Liver (tissue), 10 donors: ENCODE data around the gene SORD. TPM values are rescaled to one million over a fixed set of nuclear protein-coding genes. Genes with fewer than 3 reads are reported as not detected.

Experiments used
- DNase-seq: peaks from one replicate; pipeline ENCODE4 v3.0.0-alpha.2; 2017; ENCODE audit warnings: low spot score
- H3K27ac ChIP-seq, 2 donors: one replicate each; pipeline ENCODE4 v1.7.0; 2013; ENCODE audit warnings: inconsistent platforms in 2 of 2, low read length in 2 of 2, control low read depth in 1 of 2, low read depth in 1 of 2, mild to moderate bottlenecking in 1 of 2
- H3K27me3 ChIP-seq, 4 donors: one replicate each; pipeline versions ENCODE4 v1.6.1 to v1.7.0; 2013; ENCODE audit warnings: low read length in 3 of 4, inconsistent platforms in 1 of 4, mild to moderate bottlenecking in 1 of 4, moderate library complexity in 1 of 4; ENCODE audit not compliant: control insufficient read depth in 4 of 4, insufficient read depth in 4 of 4
- H3K36me3 ChIP-seq, 4 donors: one replicate each; pipeline versions ENCODE4 v1.6.1 to v1.7.0; 2013; ENCODE audit warnings: low read length in 3 of 4, mild to moderate bottlenecking in 3 of 4, low read depth in 1 of 4, moderate library complexity in 1 of 4; ENCODE audit not compliant: control insufficient read depth in 4 of 4, insufficient read depth in 3 of 4
- H3K4me1 ChIP-seq, 4 donors: one replicate each; pipeline versions ENCODE4 v1.6.1 to v1.7.0; 2013; ENCODE audit warnings: low read length in 3 of 4, mild to moderate bottlenecking in 3 of 4, moderate library complexity in 1 of 4; ENCODE audit not compliant: control insufficient read depth in 4 of 4, insufficient read depth in 4 of 4
- H3K4me3 ChIP-seq, 3 donors: one replicate each; pipeline versions ENCODE4 v1.6.1 to v1.7.0; 2013; ENCODE audit warnings: low read length in 3 of 3, control low read depth in 1 of 3, low read depth in 1 of 3, mild to moderate bottlenecking in 1 of 3
- H3K9ac ChIP-seq, 2 donors: one replicate each; pipeline ENCODE4 v1.7.0; 2013; ENCODE audit warnings: low read length in 2 of 2, mild to moderate bottlenecking in 2 of 2, moderate library complexity in 2 of 2, control low read depth in 1 of 2, low read depth in 1 of 2
- H3K9me3 ChIP-seq, 4 donors: one replicate each; pipeline versions ENCODE4 v1.6.1 to v1.7.0; 2013; ENCODE audit warnings: low read length in 3 of 4; ENCODE audit not compliant: control insufficient read depth in 4 of 4
- EGR1 ChIP-seq, 2 donors: IDR thresholded peaks; 2 replicates each; pipeline ENCODE4 v1.6.1; 2016 to 2018; ENCODE audit warnings: antibody characterized with exemption in 2 of 2, low read depth in 2 of 2
- FOXA1 ChIP-seq: IDR thresholded peaks from 2 replicates; pipeline ENCODE4 v1.6.1; 2016; ENCODE audit warnings: antibody characterized with exemption
- GABPA ChIP-seq, 2 donors: IDR thresholded peaks in 1 of 2; conservative IDR thresholded peaks in 1 of 2; 2 replicates each; pipeline ENCODE4 v1.6.1; 2016; ENCODE audit warnings: antibody characterized with exemption in 2 of 2, mild to moderate bottlenecking in 1 of 2, moderate library complexity in 1 of 2
- HNF4A ChIP-seq, 2 donors: conservative IDR thresholded peaks; 2 replicates each; pipeline ENCODE4 v1.6.1; 2016; ENCODE audit warnings: antibody characterized with exemption in 2 of 2, mild to moderate bottlenecking in 2 of 2
- JUND ChIP-seq, 2 donors: IDR thresholded peaks; 2 replicates each; pipeline ENCODE4 v1.6.1; 2016; ENCODE audit warnings: antibody characterized with exemption in 2 of 2
- MAX ChIP-seq: IDR thresholded peaks from 2 replicates; pipeline ENCODE4 v1.6.1; 2016; ENCODE audit warnings: antibody characterized with exemption
- NR2F2 ChIP-seq: IDR thresholded peaks from 2 replicates; pipeline ENCODE4 v1.6.1; 2016; ENCODE audit warnings: antibody characterized with exemption
- RAD21 ChIP-seq, 2 donors: IDR thresholded peaks; 2 replicates each; pipeline ENCODE4 v1.6.1; 2016; ENCODE audit warnings: antibody characterized with exemption in 2 of 2, mild to moderate bottlenecking in 2 of 2
- REST ChIP-seq: IDR thresholded peaks from 2 replicates; pipeline ENCODE4 v1.6.1; 2016; ENCODE audit warnings: antibody characterized with exemption, mild to moderate bottlenecking
- RXRA ChIP-seq, 2 donors: IDR thresholded peaks; 2 replicates each; pipeline ENCODE4 v1.6.1; 2017 to 2018; ENCODE audit warnings: antibody characterized with exemption in 2 of 2, mild to moderate bottlenecking in 1 of 2
- YY1 ChIP-seq: IDR thresholded peaks from 2 replicates; pipeline ENCODE4 v1.6.1; 2016; ENCODE audit warnings: antibody characterized with exemption, mild to moderate bottlenecking
- WGBS: extraction: QIAGEN DNeasy Blood & Tissue Kit; methylation state at CpG from one replicate; pipeline ENCODE4 v1.1.7; 2013; 5-methylcytosine and 5-hydroxymethylcytosine counted together
- polyA plus RNA-seq, 2 donors: library from polyadenylated mRNA; stranded (reverse) in 1 of 2; unstranded in 1 of 2; fragments of 200-250 nt in 1 of 2; fragments of >200 nt in 1 of 2; fragmentation: Nextera tagmentation in 1 of 2; extraction: Ambion mirVana in 1 of 2; gene quantifications; one replicate each; pipeline versions ENCODE4 v1.2.1 to v1.2.3, GENCODE V29; 2013 to 2015
- small RNA-seq: library from RNA; depleted of rRNA; stranded (forward); fragments of <200 nt; gene quantifications from one replicate; pipeline ENCODE3, GENCODE V24; 2014
- total RNA-seq, 2 donors: library from RNA; depleted of rRNA; stranded (reverse); fragments of >200 nt; gene quantifications; one replicate each; pipeline ENCODE4 v1.2.3, GENCODE V29; 2014
- TF ChIP-seq, protein P1 (sequence below): IDR thresholded peaks from 2 replicates; pipeline ENCODE4 v1.6.1; 2016; ENCODE audit warnings: antibody characterized with exemption
- TF ChIP-seq, protein P2 (sequence below): IDR thresholded peaks from 2 replicates; pipeline ENCODE4 v1.6.1; 2016; ENCODE audit warnings: antibody characterized with exemption
- TF ChIP-seq, protein P3 (sequence below): fragments of 150-350 bp; IDR thresholded peaks from 2 replicates; pipeline ENCODE4 v1.5.1; 2017; ENCODE audit warnings: improper control_type of control experiment, low read depth, low read length; ENCODE audit not compliant: missing input control
- donor health status: healthy.
- donor health status: healthy.
- donor health status: healthy.
- donor health status: healthy.
- donor health status: healthy.

The SORD gene
- total and polyA plus RNA-seq, 4 donors, result 75.5 to 169 (median 167) TPM

GRCh38 chr15:45123397-45123796 lies 100.4 kb downstream of the SORD start:
- Histone ChIP-seq H3K4me1 (no peaks in the 10 kb centered on the region), H3K9ac (no peak overlapping the region), H3K9me3 (no peaks in the 10 kb centered on the region), H3K4me3 (no peak overlapping the region), H3K36me3 (no peaks in the 10 kb centered on the region), H3K27me3 (peaks cover 0 to 5% (median 0%) of the 10 kb centered on the region in 4 donors), H3K27ac (no peak overlapping the region)
- TF ChIP-seq REST, result no peak
- TF ChIP-seq MAX, result no peak
- TF ChIP-seq, protein P1, sequence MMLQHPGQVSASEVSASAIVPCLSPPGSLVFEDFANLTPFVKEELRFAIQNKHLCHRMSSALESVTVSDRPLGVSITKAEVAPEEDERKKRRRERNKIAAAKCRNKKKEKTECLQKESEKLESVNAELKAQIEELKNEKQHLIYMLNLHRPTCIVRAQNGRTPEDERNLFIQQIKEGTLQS, result no peak
- TF ChIP-seq HNF4A (conservative IDR thresholded peaks at IDR 0.05), result no peak
- no peak for TF ChIP-seq RXRA (IDR thresholded peaks at IDR 0.05)
- TF ChIP-seq EGR1 (IDR thresholded peaks at IDR 0.05; ENCODE audit: low read depth in 2 of 2), result no peak
- TF ChIP-seq JUND (IDR thresholded peaks at IDR 0.05), result no peak
- DNase-seq, result no peak

DNA sequence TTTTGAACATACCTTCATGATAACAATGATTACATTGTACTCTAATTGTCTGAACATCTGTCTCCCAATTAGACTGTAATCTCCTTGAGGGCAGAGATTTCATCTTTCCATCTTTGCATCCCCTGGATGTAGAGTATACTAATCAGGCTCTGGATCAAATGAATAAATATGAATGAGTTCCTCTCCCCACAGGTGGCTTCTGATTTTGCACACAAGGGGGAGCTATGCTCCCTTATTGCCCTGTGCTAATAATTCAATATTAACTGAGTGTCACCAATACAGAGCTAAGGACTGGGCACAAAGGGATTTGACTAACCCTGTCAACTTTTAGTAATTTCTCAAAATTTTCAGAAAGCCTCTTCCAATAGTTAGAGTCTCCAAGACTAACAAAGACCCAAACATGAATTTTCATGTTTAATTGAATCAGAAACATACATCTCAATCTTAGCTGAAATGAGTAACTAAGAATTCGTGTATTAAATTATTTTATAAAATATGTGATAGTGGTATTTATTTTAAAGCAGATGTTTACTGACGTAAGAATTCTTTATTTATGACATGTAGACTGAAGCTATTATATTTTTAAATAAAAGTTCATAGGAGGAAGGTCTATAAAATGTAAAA lies 103.7 kb downstream of the SORD start:
- no peak overlapping the region for H3K9ac ChIP-seq
- H3K4me3 ChIP-seq, result no peak overlapping the region
- no peaks in the 10 kb centered on the region for H3K36me3 ChIP-seq
- no peak overlapping the region for H3K27ac ChIP-seq
- 55% methylated on average over 2 of the region's 2 CpGs for WGBS
- DNase-seq, result no peak
- H3K4me1 ChIP-seq, result peaks cover 0 to 3% (median 0%) of the 10 kb centered on the region in 4 donors
- TF ChIP-seq YY1 (no peak), GABPA (IDR thresholded peaks at IDR 0.05 in 1 of 2, conservative IDR thresholded peaks at IDR 0.05 in 1 of 2) (no peak), RAD21 (IDR thresholded peaks at IDR 0.05) (peak; percentile 76 to 82), EGR1 (IDR thresholded peaks at IDR 0.05; ENCODE audit: low read depth in 2 of 2) (no peak), JUND (IDR thresholded peaks at IDR 0.05) (no peak), NR2F2 (no peak), FOXA1 (no peak)
- TF ChIP-seq, protein P2, sequence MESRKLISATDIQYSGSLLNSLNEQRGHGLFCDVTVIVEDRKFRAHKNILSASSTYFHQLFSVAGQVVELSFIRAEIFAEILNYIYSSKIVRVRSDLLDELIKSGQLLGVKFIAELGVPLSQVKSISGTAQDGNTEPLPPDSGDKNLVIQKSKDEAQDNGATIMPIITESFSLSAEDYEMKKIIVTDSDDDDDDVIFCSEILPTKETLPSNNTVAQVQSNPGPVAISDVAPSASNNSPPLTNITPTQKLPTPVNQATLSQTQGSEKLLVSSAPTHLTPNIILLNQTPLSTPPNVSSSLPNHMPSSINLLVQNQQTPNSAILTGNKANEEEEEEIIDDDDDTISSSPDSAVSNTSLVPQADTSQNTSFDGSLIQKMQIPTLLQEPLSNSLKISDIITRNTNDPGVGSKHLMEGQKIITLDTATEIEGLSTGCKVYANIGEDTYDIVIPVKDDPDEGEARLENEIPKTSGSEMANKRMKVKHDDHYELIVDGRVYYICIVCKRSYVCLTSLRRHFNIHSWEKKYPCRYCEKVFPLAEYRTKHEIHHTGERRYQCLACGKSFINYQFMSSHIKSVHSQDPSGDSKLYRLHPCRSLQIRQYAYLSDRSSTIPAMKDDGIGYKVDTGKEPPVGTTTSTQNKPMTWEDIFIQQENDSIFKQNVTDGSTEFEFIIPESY, result no peak
- TF ChIP-seq, protein P3, sequence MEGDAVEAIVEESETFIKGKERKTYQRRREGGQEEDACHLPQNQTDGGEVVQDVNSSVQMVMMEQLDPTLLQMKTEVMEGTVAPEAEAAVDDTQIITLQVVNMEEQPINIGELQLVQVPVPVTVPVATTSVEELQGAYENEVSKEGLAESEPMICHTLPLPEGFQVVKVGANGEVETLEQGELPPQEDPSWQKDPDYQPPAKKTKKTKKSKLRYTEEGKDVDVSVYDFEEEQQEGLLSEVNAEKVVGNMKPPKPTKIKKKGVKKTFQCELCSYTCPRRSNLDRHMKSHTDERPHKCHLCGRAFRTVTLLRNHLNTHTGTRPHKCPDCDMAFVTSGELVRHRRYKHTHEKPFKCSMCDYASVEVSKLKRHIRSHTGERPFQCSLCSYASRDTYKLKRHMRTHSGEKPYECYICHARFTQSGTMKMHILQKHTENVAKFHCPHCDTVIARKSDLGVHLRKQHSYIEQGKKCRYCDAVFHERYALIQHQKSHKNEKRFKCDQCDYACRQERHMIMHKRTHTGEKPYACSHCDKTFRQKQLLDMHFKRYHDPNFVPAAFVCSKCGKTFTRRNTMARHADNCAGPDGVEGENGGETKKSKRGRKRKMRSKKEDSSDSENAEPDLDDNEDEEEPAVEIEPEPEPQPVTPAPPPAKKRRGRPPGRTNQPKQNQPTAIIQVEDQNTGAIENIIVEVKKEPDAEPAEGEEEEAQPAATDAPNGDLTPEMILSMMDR, result peak; percentile 75
- no peaks in the 10 kb centered on the region for H3K9me3 ChIP-seq
- H3K27me3 ChIP-seq, result peaks cover 0 to 9% (median 2%) of the 10 kb centered on the region in 4 donors

Small RNAs within 50 kb of the gene (small RNA-seq; reads per million reads assigned to genes)
- gene RF00019 (not detected), gene RNU1-78P (not detected), gene RNU6-966P (not detected)

Other genes starting within 250 kb of the SORD start
- not detected for gene TERB2, start 66.5 kb upstream of the SORD start, total RNA-seq
- under 1 TPM in 1 of 2 donors, not detected in 1; 0.08 TPM for gene TERB2, start 66.5 kb upstream of the SORD start, polyA plus RNA-seq
- gene DUOX2, start 91.0 kb downstream of the SORD start, total RNA-seq, result under 1 TPM in 1 of 2 donors, not detected in 1; 0.08 TPM
- gene DUOX2, start 91.0 kb downstream of the SORD start, polyA plus RNA-seq, result under 1 TPM in 1 of 2 donors, not detected in 1; 0.06 TPM
- not detected for gene DUOXA2, start 91.1 kb downstream of the SORD start, total RNA-seq
- gene DUOXA2, start 91.1 kb downstream of the SORD start, polyA plus RNA-seq, result under 1 TPM in 1 of 2 donors, not detected in 1; 0.07 TPM
- gene DUOXA1, start 106.7 kb downstream of the SORD start, total RNA-seq, result not detected
- gene DUOXA1, start 106.7 kb downstream of the SORD start, polyA plus RNA-seq, result under 1 TPM in 1 of 2 donors, not detected in 1; 0.02 TPM
- under 1 TPM in 1 of 2 donors, not detected in 1; 0.08 TPM for gene DUOX1, start 106.8 kb downstream of the SORD start, total RNA-seq
- gene DUOX1, start 106.8 kb downstream of the SORD start, polyA plus RNA-seq, result under 1 TPM; 0.02 to 0.94 TPM
- 10 to 100 TPM in 1 of 2 donors, 1 to 10 TPM in 1; 5.0 to 15.2 TPM for gene SHF, start 164.8 kb downstream of the SORD start, total RNA-seq
- gene SHF, start 164.8 kb downstream of the SORD start, polyA plus RNA-seq, result 10 to 100 TPM in 1 of 2 donors, 1 to 10 TPM in 1; 4.7 to 15.7 TPM
- under 1 TPM; under 0.01 to 0.19 TPM for gene SLC28A2, start 229.0 kb downstream of the SORD start, total RNA-seq
- gene SLC28A2, start 229.0 kb downstream of the SORD start, polyA plus RNA-seq, result under 1 TPM in 1 of 2 donors, not detected in 1; 0.02 TPM